Measurements from ENCODE around the gene ANKRD28.

Gene ANKRD28

DNA sequence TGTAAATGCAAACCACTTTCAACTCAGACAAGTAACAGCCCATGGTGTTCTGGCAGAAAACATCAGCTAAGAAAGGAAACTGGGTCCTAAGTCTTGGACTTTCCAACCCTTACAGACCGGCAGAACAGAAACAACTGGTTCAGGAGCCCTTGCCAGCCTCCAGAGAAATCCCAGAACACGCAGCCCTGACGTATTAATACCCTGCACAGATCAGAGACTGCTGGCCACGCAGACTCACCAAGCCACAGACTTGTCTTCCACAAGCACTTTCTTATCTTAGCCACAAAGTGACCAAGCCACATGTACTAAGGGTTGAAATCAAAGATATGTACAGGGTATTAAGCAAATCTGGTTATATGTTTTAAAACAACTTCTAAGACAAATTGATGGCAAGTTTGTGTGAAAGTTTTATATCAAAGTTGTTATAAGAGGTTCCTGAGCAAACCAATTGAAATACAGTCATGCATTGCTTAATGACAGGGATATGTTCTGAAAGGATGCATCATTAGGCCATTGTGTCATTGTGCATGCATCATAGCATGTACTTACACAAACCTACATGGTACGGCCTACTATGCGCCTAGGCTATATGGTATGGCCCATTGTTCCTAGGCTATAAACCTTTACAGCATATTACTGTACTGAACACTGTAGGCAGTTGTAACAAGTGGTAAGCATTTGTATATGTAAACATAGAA lies 159.4 kb downstream of the ANKRD28 start:
- no peaks in the 10 kb centered on the region for H3K36me3 ChIP-seq (ENCODE audit: insufficient read depth, low read length)
- H3F3A ChIP-seq (ENCODE audit: insufficient read depth, low read length): no peaks in the 10 kb centered on the region
- no peaks in the 10 kb centered on the region for H4K20me1 ChIP-seq (ENCODE audit: insufficient read depth, low read length)
- no peaks in the 10 kb centered on the region for H3K9me2 ChIP-seq (ENCODE audit: low read depth, low read length)
- no peak overlapping the region for H3K27ac ChIP-seq (ENCODE audit: low read depth, low read length, poor library complexity, severe bottlenecking)
- no peak overlapping the region for H2AFZ ChIP-seq (ENCODE audit: low read length)
- H3K9ac ChIP-seq (ENCODE audit: low read length): no peak overlapping the region
- no peak overlapping the region for H3K4me2 ChIP-seq (ENCODE audit: low read length)
- H3K27me3 ChIP-seq (ENCODE audit: insufficient read depth, low read length): no peaks in the 10 kb centered on the region
- no peak overlapping the region for H3K4me3 ChIP-seq (ENCODE audit: low read depth, low read length, poor library complexity, severe bottlenecking)
- TF ChIP-seq EZH2 (IDR thresholded peaks at IDR 0.05; ENCODE audit: borderline replicate concordance, low read length): no peak
- TF ChIP-seq, protein P1, sequence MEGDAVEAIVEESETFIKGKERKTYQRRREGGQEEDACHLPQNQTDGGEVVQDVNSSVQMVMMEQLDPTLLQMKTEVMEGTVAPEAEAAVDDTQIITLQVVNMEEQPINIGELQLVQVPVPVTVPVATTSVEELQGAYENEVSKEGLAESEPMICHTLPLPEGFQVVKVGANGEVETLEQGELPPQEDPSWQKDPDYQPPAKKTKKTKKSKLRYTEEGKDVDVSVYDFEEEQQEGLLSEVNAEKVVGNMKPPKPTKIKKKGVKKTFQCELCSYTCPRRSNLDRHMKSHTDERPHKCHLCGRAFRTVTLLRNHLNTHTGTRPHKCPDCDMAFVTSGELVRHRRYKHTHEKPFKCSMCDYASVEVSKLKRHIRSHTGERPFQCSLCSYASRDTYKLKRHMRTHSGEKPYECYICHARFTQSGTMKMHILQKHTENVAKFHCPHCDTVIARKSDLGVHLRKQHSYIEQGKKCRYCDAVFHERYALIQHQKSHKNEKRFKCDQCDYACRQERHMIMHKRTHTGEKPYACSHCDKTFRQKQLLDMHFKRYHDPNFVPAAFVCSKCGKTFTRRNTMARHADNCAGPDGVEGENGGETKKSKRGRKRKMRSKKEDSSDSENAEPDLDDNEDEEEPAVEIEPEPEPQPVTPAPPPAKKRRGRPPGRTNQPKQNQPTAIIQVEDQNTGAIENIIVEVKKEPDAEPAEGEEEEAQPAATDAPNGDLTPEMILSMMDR (IDR thresholded peaks at IDR 0.05; ENCODE audit: low read length): no peak
- no peaks in the 10 kb centered on the region for H3K9me3 ChIP-seq (ENCODE audit: low read length)
- H3K79me2 ChIP-seq (ENCODE audit: insufficient read depth, low read length): no peaks in the 10 kb centered on the region
- peaks cover 8% of the 10 kb centered on the region for H3K4me1 ChIP-seq (ENCODE audit: insufficient read depth, low read length, severe bottlenecking)

DNA sequence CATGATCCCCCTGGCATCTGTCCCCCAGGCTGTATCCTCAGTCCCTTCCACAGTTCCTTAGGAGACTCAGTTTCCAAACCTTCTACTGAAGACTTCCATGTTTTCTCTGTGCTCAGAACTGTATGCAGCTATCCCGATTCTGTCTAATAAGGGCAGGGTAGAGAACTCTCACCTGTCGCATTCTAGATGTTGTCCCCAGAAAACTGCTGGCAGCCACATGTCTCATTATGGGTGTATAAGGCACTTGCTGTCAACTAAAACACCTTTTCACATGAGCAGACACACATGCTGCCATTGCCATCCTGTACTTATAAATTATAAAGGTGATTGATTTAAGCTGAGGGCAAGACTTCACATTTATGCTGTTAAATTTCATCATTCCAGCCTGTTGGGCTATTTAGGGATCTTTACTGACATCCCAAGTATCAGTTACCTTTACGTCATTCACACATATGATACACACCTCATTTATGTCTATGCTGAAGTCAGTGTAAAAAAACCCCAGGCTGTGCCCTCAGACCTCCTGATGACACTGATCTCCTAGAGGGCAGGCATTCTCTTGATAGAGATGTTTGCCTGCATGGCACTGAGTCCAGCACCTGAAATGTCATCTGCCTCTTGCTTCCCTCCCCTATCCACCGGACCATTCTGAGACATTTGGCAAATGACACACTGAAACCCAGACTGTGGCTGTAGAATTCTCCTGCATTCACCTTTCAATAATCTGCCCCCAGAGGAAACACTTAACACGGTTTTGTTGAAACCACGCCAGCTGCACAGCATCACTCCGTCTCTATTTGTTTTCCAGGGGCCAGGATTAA lies 160.4 kb downstream of the ANKRD28 start:
- Histone ChIP-seq H3K4me1 (ENCODE audit: insufficient read depth, low read length, severe bottlenecking) (peaks cover 8% of the 10 kb centered on the region), H3K4me2 (ENCODE audit: low read length) (no peak overlapping the region), H3K4me3 (ENCODE audit: low read depth, low read length, poor library complexity, severe bottlenecking) (no peak overlapping the region), H3K9me2 (ENCODE audit: low read depth, low read length) (no peaks in the 10 kb centered on the region), H3K27ac (ENCODE audit: low read depth, low read length, poor library complexity, severe bottlenecking) (no peak overlapping the region), H3K9ac (ENCODE audit: low read length) (no peak overlapping the region), H3K9me3 (ENCODE audit: low read length) (no peaks in the 10 kb centered on the region), H3F3A (ENCODE audit: insufficient read depth, low read length) (no peaks in the 10 kb centered on the region), H3K27me3 (ENCODE audit: insufficient read depth, low read length) (no peaks in the 10 kb centered on the region), H4K20me1 (ENCODE audit: insufficient read depth, low read length) (no peaks in the 10 kb centered on the region), H3K79me2 (ENCODE audit: insufficient read depth, low read length) (no peaks in the 10 kb centered on the region), H2AFZ (ENCODE audit: low read length) (no peak overlapping the region), H3K36me3 (ENCODE audit: insufficient read depth, low read length) (no peaks in the 10 kb centered on the region)
- TF ChIP-seq EZH2 (IDR thresholded peaks at IDR 0.05; ENCODE audit: borderline replicate concordance, low read length): no peak
- TF ChIP-seq, protein P1 (IDR thresholded peaks at IDR 0.05; ENCODE audit: low read length): no peak

DNA sequence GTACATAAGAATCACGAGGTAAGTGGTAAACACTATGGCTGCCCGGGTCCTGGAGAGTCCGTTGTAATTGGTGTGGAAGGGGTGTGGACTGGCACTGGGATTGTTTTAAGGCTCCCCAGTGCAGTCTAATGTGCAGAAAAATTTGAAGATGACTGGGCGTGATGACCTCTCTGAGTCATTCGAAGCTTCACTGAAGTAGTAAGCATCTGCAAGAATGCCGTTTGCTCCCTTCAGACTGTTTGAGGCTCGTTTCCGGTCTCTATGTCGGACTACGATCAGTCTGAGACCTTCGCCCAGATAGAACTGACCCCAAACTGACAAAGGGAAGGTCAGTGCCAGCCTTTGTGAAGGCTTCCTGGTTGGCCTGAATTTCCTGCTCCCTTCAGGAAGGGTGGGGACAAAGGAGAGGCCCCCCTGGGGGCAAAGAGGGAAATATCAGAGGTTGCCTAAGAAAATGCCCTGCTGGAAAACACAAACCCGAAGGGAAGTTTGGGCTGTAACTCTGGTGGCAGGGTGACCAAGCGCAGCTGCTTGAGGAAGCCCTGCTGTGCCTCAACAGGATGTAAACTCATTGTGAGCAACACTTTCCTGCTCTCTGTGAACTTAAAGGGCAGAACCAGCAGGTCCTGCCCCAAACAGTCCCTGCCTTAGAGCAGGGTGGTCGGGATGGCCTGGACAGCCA lies 161.6 kb downstream of the ANKRD28 start:
- peak overlapping the region; percentile 50; the same call in 1 of the 2 replicates for H3K4me2 ChIP-seq (ENCODE audit: low read length)
- H3F3A ChIP-seq (ENCODE audit: insufficient read depth, low read length): no peaks in the 10 kb centered on the region
- H2AFZ ChIP-seq (ENCODE audit: low read length): 0 out of 2 replicates have a peak overlapping the region, but pooled peaks have one; percentile 28
- H3K9me2 ChIP-seq (ENCODE audit: low read depth, low read length): no peaks in the 10 kb centered on the region
- no peak for TF ChIP-seq EZH2 (IDR thresholded peaks at IDR 0.05; ENCODE audit: borderline replicate concordance, low read length)
- TF ChIP-seq, protein P1 (IDR thresholded peaks at IDR 0.05; ENCODE audit: low read length): no peak
- H4K20me1 ChIP-seq (ENCODE audit: insufficient read depth, low read length): no peaks in the 10 kb centered on the region
- H3K36me3 ChIP-seq (ENCODE audit: insufficient read depth, low read length): no peaks in the 10 kb centered on the region
- H3K79me2 ChIP-seq (ENCODE audit: insufficient read depth, low read length): no peaks in the 10 kb centered on the region
- no peaks in the 10 kb centered on the region for H3K9me3 ChIP-seq (ENCODE audit: low read length)
- H3K4me3 ChIP-seq (ENCODE audit: low read depth, low read length, poor library complexity, severe bottlenecking): peak overlapping the region; percentile 22
- no peaks in the 10 kb centered on the region for H3K27me3 ChIP-seq (ENCODE audit: insufficient read depth, low read length)
- H3K27ac ChIP-seq (ENCODE audit: low read depth, low read length, poor library complexity, severe bottlenecking): no peak overlapping the region
- H3K9ac ChIP-seq (ENCODE audit: low read length): no peak overlapping the region; the same call in 1 of the 2 replicates
- H3K4me1 ChIP-seq (ENCODE audit: insufficient read depth, low read length, severe bottlenecking): peaks cover 8% of the 10 kb centered on the region
